SK-N-SH treated with all-trans-retinoic acid at 6 μM for 48 hours (cell line): ENCODE data around the gene CPVL.

Experiments
- ATAC-seq: fragments of 200-7000 bp; cut with Tn5 transposase; 3 replicates; pipeline ENCODE4 v1.9.1; 2020; ENCODE audit warnings: mild to moderate bottlenecking, moderate library complexity
- ARNTL ChIP-seq: fragments of 450-650 bp; formaldehyde crosslinking; IDR thresholded peaks from 2 replicates; pipeline ENCODE4 v1.5.0; 2020; ENCODE audit warnings: low read depth, mild to moderate bottlenecking, moderate library complexity, borderline replicate concordance
- BACH2 ChIP-seq: fragments of 250-450 bp; sonication (Bioruptor Pico); IDR thresholded peaks from 2 replicates; pipeline ENCODE4 v1.9.0; 2021; ENCODE audit warnings: mild to moderate bottlenecking, borderline replicate concordance
- CREB5 ChIP-seq: fragments of 250-450 bp; sonication (Bioruptor Pico); IDR thresholded peaks from 2 replicates; pipeline ENCODE4 v1.5.1; 2020; ENCODE audit warnings: low read depth, mild to moderate bottlenecking, moderate library complexity
- CSDC2 ChIP-seq: fragments of 250-450 bp; sonication (Bioruptor Pico); IDR thresholded peaks from 2 replicates; pipeline ENCODE4 v1.5.0; 2020; ENCODE audit warnings: mild to moderate bottlenecking, moderate library complexity
- CSRNP3 ChIP-seq: fragments of 250-450 bp; sonication (Bioruptor Pico); IDR thresholded peaks from 2 replicates; pipeline ENCODE4 v1.5.1; 2021; ENCODE audit warnings: mild to moderate bottlenecking, moderate library complexity
- GLIS3 ChIP-seq: fragments of 250-450 bp; sonication (Bioruptor Pico); IDR thresholded peaks from 2 replicates; pipeline ENCODE4 v1.5.0; 2020; ENCODE audit warnings: mild to moderate bottlenecking, moderate library complexity
- ISL1 ChIP-seq: fragments of 250-450 bp; sonication (Bioruptor Pico); IDR thresholded peaks from 2 replicates; pipeline ENCODE4 v2.1.2; 2022; ENCODE audit warnings: mild to moderate bottlenecking, moderate library complexity
- PATZ1 ChIP-seq: fragments of 250-450 bp; sonication (Bioruptor Pico); IDR thresholded peaks from 2 replicates; pipeline ENCODE4 v1.8.0; 2020; ENCODE audit warnings: mild to moderate bottlenecking, moderate library complexity, borderline replicate concordance
- POU6F1 ChIP-seq: fragments of 250-450 bp; sonication (Bioruptor Pico); IDR thresholded peaks from 2 replicates; pipeline ENCODE4 v1.8.0; 2021; ENCODE audit warnings: low read depth, mild to moderate bottlenecking, moderate library complexity, borderline replicate concordance
- PPARA ChIP-seq: fragments of 250-450 bp; sonication (Bioruptor Pico); IDR thresholded peaks from 2 replicates; pipeline ENCODE4 v1.5.0; 2020; ENCODE audit warnings: mild to moderate bottlenecking, borderline replicate concordance
- RARB ChIP-seq: fragments of 250-450 bp; sonication (Bioruptor Pico); IDR thresholded peaks from 2 replicates; pipeline ENCODE4 v1.8.0; 2021; ENCODE audit warnings: mild to moderate bottlenecking, moderate library complexity
- SNAI2 ChIP-seq: fragments of 250-450 bp; sonication (Bioruptor Pico); IDR thresholded peaks from 2 replicates; pipeline ENCODE4 v1.5.0; 2020; ENCODE audit warnings: mild to moderate bottlenecking, moderate library complexity
- TCF4 ChIP-seq: fragments of 250-450 bp; sonication (Bioruptor Pico); IDR thresholded peaks from 2 replicates; pipeline ENCODE4 v1.8.0; 2021; ENCODE audit warnings: mild to moderate bottlenecking, moderate library complexity, borderline replicate concordance
- TOX ChIP-seq: fragments of 250-450 bp; sonication (Bioruptor Pico); IDR thresholded peaks from 2 replicates; pipeline ENCODE4 v1.8.0; 2021; ENCODE audit warnings: mild to moderate bottlenecking, moderate library complexity, borderline replicate concordance
- TSHZ2 ChIP-seq: fragments of 250-450 bp; sonication (Bioruptor Pico); IDR thresholded peaks from 2 replicates; pipeline ENCODE4 v1.5.0; 2020; ENCODE audit warnings: mild to moderate bottlenecking, moderate library complexity
- ZC3H10 ChIP-seq: fragments of 250-450 bp; sonication (Bioruptor Pico); IDR thresholded peaks from 2 replicates; pipeline ENCODE4 v1.5.1; 2021; ENCODE audit warnings: mild to moderate bottlenecking, moderate library complexity
- ZFP3 ChIP-seq: fragments of 250-450 bp; sonication (Bioruptor Pico); IDR thresholded peaks from 2 replicates; pipeline ENCODE4 v1.5.0; 2020; ENCODE audit warnings: mild to moderate bottlenecking, moderate library complexity
- ZFP30 ChIP-seq: fragments of 450-650 bp; formaldehyde crosslinking; IDR thresholded peaks from 2 replicates; pipeline ENCODE4 v1.5.0; 2022; ENCODE audit warnings: mild to moderate bottlenecking, moderate library complexity
- ZNF565 ChIP-seq: fragments of 450-650 bp; formaldehyde crosslinking; conservative IDR thresholded peaks from 2 replicates; pipeline ENCODE4 v1.5.0; 2020; ENCODE audit warnings: low read depth, mild to moderate bottlenecking, moderate library complexity
- ZNF70 ChIP-seq: fragments of 450-650 bp; formaldehyde crosslinking; IDR thresholded peaks from 2 replicates; pipeline ENCODE4 v1.5.0; 2020; ENCODE audit warnings: mild to moderate bottlenecking, moderate library complexity
- ZNF8 ChIP-seq: fragments of 450-650 bp; formaldehyde crosslinking; IDR thresholded peaks from 2 replicates; pipeline ENCODE4 v1.5.0; 2020; ENCODE audit warnings: mild to moderate bottlenecking, moderate library complexity

CPVL gene

GRCh38 chr7:29158795-29159423, 12.6 kb upstream of the CPVL start:
- ATAC-seq = no peak
- TF ChIP-seq PPARA (CRISPR knock-in tag) (no peak), CSDC2 (CRISPR knock-in tag) (no peak), TCF4 (CRISPR knock-in tag) (0 out of 2 replicates have a peak, but pooled peaks have one; percentile 23), BACH2 (CRISPR knock-in tag) (no peak), SNAI2 (CRISPR knock-in tag) (no peak)

GRCh38 chr7:29156907-29157452, 10.6 kb upstream of the CPVL start:
- no peak for ATAC-seq
- TF ChIP-seq ZNF70 (no peak), ZC3H10 (CRISPR knock-in tag) (no peak), ISL1 (no peak)

GRCh38 chr7:29154076-29154475, 7.7 kb upstream of the CPVL start:
- no peak for TF ChIP-seq CREB5
- TF ChIP-seq SNAI2 (CRISPR knock-in tag) = no peak
- TF ChIP-seq POU6F1 = no peak
- TF ChIP-seq ISL1 = no peak
- TF ChIP-seq PATZ1 (CRISPR knock-in tag) = no peak
- no peak for TF ChIP-seq ZFP3 (CRISPR knock-in tag)
- no peak for TF ChIP-seq CSDC2 (CRISPR knock-in tag)
- TF ChIP-seq ZNF8 (CRISPR knock-in tag) = no peak
- TF ChIP-seq ZC3H10 (CRISPR knock-in tag) = no peak
- no peak for TF ChIP-seq GLIS3 (CRISPR knock-in tag)
- no peak for TF ChIP-seq TOX (CRISPR knock-in tag)
- TF ChIP-seq ZNF565 = no peak
- TF ChIP-seq PPARA (CRISPR knock-in tag) = no peak
- no peak for TF ChIP-seq BACH2 (CRISPR knock-in tag)
- no peak for TF ChIP-seq RARB (CRISPR knock-in tag)
- no peak for TF ChIP-seq TCF4 (CRISPR knock-in tag)
- TF ChIP-seq ZFP30 (CRISPR knock-in tag) = no peak
- no peak for TF ChIP-seq TSHZ2

GRCh38 chr7:29150856-29151255, 4.5 kb upstream of the CPVL start:
- ATAC-seq = no peak
- TF ChIP-seq POU6F1 (no peak), ISL1 (no peak), ZNF565 (no peak), CSDC2 (CRISPR knock-in tag) (no peak), ARNTL (CRISPR knock-in tag) (no peak), BACH2 (CRISPR knock-in tag) (no peak), CSRNP3 (CRISPR knock-in tag) (no peak), CREB5 (no peak), ZNF8 (CRISPR knock-in tag) (no peak)

More at GRCh38 chr7:29154076-29154475, 7.7 kb upstream of the CPVL start:
- ATAC-seq = no peak
